Measurements from ENCODE around the gene C16orf86.

The C16orf86 gene

DNA sequence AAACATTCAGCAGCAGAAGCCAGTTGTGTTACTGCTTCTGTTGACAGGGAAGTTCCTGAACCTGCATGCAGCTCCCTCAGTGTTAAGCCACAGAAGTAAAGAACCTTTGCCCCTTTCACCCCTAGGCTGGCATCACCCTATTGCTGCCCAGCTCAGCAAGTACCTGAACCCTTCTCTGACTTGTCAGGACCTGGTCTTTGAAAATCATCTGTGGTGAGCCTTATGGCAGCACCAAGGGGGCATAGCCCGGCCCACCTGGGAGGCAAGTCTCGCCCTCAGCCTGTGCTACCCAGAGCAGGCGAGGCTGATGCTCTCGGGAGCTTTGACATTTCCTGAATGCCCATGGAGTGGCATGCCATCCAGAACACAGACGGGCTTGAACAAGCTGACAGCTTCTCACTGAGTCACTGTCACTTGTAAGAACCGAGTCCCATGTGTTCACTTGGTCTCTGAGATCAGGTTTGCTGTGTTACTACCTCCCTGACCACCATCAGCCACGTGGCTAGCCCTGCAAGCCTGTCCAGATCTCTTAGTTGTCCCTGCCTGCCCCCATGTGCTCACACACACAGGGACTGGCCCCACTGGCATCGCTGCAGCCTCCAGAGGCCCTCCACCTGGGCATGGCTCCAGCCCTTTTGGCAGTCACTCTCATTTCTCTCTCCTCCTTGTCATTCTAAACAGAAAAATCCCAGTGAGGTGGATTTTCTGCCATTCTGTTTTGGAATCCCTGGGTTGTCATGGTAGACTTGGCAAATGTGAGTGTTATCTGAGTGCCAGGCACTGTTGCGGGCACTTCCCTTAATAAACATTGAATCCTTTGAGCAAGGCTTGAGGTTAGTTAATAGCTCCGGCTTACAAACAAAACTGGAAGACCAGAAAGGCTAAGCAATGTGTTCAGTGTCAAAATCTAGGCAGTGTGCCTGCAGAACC, 24.6 kb upstream of the C16orf86 start:
- H3K27ac ChIP-seq: no peak overlapping the region
- H3K36me3 ChIP-seq: peaks cover 30% of the 10 kb centered on the region
- no peak overlapping the region for H3K4me3 ChIP-seq (ENCODE audit: low read depth in 1 of 2, low read length in 1 of 2)
- peaks cover 10 to 14% of the 10 kb centered on the region in 2 experiments for H3K4me1 ChIP-seq (ENCODE audit: control insufficient read depth in 1 of 2, insufficient read depth in 1 of 2, low read depth in 1 of 2, low read length in 1 of 2)
- no peaks in the 10 kb centered on the region for H3K9me3 ChIP-seq
- TF ChIP-seq, protein P1, sequence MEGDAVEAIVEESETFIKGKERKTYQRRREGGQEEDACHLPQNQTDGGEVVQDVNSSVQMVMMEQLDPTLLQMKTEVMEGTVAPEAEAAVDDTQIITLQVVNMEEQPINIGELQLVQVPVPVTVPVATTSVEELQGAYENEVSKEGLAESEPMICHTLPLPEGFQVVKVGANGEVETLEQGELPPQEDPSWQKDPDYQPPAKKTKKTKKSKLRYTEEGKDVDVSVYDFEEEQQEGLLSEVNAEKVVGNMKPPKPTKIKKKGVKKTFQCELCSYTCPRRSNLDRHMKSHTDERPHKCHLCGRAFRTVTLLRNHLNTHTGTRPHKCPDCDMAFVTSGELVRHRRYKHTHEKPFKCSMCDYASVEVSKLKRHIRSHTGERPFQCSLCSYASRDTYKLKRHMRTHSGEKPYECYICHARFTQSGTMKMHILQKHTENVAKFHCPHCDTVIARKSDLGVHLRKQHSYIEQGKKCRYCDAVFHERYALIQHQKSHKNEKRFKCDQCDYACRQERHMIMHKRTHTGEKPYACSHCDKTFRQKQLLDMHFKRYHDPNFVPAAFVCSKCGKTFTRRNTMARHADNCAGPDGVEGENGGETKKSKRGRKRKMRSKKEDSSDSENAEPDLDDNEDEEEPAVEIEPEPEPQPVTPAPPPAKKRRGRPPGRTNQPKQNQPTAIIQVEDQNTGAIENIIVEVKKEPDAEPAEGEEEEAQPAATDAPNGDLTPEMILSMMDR (IDR thresholded peaks at IDR 0.05): no peak
- H3K27me3 ChIP-seq: peaks cover 24% of the 10 kb centered on the region

DNA sequence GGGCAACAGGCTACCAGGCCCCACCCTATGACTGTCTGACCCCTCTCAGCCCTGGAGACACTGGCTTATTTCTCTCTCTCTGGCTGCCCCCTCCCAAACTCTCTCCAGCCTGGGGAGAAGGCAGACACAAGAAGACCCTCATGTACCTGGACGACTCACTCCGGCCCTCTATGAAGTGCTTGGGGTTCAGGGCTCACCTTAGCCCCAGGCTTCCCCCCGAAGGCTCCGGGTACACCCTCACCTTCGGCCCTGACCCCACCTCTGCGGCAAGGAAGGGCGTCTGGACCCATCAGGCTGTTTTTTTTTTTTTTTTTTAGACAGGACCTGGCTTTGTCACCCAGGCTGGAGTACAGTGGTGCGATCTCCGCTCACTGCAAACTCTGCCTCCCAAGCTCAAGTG, 22.6 kb upstream of the C16orf86 start:
- H3K4me1 ChIP-seq (ENCODE audit: control insufficient read depth in 1 of 2, insufficient read depth in 1 of 2, low read depth in 1 of 2, low read length in 1 of 2): peaks cover 10 to 14% of the 10 kb centered on the region in 2 experiments
- TF ChIP-seq, protein P1 (IDR thresholded peaks at IDR 0.05): no peak
- H3K9me3 ChIP-seq: no peaks in the 10 kb centered on the region
- no peak overlapping the region for H3K4me3 ChIP-seq (ENCODE audit: low read depth in 1 of 2, low read length in 1 of 2)
- peaks cover 10% of the 10 kb centered on the region for H3K36me3 ChIP-seq
- no peak overlapping the region for H3K27ac ChIP-seq
- H3K27me3 ChIP-seq: peaks cover 24% of the 10 kb centered on the region

DNA sequence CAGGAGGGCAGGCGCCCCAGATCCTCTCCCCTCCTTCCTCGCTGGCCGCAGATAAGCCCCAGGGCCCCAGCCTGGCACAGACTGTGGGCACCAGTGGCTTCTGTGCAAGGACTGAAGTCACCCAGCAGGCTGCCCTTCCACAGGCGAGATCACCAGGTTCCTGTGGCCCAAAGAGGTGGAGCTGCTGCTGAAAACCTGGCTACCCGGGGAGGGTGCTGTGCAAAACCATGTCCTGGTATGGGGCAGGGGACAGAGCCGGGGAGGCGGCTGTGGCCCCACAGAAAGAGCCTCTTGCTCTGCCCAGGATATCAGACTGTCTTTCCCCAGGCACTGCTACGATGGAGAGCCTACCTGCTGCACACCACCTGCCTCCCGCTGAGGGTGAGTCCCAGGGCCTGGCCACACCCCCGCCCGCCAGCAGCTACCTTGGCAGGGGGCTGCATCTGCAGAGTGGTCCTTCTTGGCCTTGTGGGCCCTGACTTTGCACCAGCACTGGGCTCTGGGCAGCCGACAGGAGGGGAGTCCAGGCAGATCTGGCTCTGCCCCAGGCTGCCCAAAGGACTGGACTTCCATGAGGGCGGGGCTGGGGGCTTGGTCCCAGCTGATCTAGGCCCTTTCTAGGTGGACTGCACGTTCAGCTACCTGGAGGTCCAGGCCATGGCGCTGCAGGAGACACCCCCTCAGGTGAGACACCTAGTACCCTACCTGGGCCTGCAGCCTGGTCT, 21.1 kb upstream of the C16orf86 start:
- Histone ChIP-seq H3K4me3 (ENCODE audit: low read depth in 1 of 2, low read length in 1 of 2) (peak overlapping the region; percentile 52 to 68), H3K9me3 (no peaks in the 10 kb centered on the region), H3K27ac (no peak overlapping the region), H3K4me1 (ENCODE audit: control insufficient read depth in 1 of 2, insufficient read depth in 1 of 2, low read depth in 1 of 2, low read length in 1 of 2) (peaks cover 10 to 14% of the 10 kb centered on the region in 2 experiments), H3K27me3 (peaks cover 24% of the 10 kb centered on the region), H3K36me3 (no peaks in the 10 kb centered on the region)
- TF ChIP-seq, protein P1 (IDR thresholded peaks at IDR 0.05): no peak

DNA sequence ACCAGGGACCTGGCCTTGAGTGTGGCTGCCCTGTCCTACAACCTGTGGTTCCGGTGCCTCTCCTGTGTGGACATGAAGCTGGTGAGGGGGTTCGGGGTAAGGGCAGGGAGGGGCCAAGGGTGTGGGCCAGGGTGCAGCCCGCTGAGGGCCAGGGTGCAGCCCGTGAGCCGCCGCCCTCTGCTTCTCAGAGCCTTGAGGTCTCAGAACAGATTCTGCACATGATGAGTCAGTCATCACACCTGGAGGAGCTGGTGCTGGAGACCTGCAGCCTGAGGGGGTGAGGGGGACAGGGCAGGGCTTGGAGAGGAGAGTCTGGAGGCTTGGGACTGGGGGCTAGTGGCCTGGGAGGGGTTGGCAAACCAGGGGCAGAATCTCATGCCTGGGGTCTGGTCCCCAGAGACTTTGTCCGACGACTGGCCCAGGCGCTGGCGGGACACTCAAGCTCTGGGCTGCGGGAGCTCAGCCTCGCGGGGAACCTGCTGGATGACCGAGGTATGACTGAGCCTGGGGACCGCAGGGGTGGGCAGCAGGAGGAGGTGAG, 19.4 kb upstream of the C16orf86 start:
- H3K36me3 ChIP-seq: no peaks in the 10 kb centered on the region

DNA sequence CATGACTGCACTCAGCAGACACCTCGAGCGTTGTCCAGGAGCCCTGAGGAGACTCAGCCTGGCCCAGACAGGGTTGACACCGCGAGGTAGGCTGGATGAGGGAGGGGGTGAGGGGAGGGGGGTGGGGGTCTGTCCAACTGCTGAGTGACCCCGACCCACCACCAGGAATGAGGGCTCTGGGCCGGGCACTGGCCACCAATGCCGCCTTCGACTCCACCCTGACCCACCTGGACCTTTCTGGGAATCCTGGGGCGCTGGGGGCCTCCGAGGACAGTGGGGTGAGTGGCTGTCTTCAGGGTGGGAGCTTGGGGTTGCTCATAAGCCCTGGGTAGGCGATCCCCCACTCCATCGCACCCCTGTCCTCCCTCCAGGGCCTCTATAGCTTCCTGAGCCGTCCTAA, 18.9 kb upstream of the C16orf86 start:
- Histone ChIP-seq H3K27me3 (peaks cover 24% of the 10 kb centered on the region), H3K4me1 (ENCODE audit: control insufficient read depth in 1 of 2, insufficient read depth in 1 of 2, low read depth in 1 of 2, low read length in 1 of 2) (peaks cover 10 to 14% of the 10 kb centered on the region in 2 experiments), H3K9me3 (no peaks in the 10 kb centered on the region), H3K27ac (no peak overlapping the region), H3K36me3 (no peaks in the 10 kb centered on the region), H3K4me3 (ENCODE audit: low read depth in 1 of 2, low read length in 1 of 2) (no peak overlapping the region)
- TF ChIP-seq, protein P1 (IDR thresholded peaks at IDR 0.05): no peak

More for the DNA sequence above, 19.4 kb upstream of the C16orf86 start:
- Histone ChIP-seq H3K27me3 (peaks cover 24% of the 10 kb centered on the region), H3K4me3 (ENCODE audit: low read depth in 1 of 2, low read length in 1 of 2) (no peak overlapping the region), H3K9me3 (no peaks in the 10 kb centered on the region), H3K27ac (no peak overlapping the region), H3K4me1 (ENCODE audit: control insufficient read depth in 1 of 2, insufficient read depth in 1 of 2, low read depth in 1 of 2, low read length in 1 of 2) (peaks cover 10 to 14% of the 10 kb centered on the region in 2 experiments)
- TF ChIP-seq, protein P1 (IDR thresholded peaks at IDR 0.05): no peak
